Body of pancreas (tissue), 4 donors: ENCODE measurements around the gene ZFYVE21. TPM values are rescaled to one million over a fixed set of nuclear protein-coding genes. Genes with fewer than 3 reads are reported as not detected.
A peak's percentile ranks its signal among the peaks of the same experiment; 100 is the strongest.

Experiments used
- ATAC-seq: fragments of 150-250 bp; one replicate; pipeline ENCODE4 v1.9.1; 2016
- DNase-seq, 4 donors: peaks; one replicate each; pipeline ENCODE4 v3.0.0-alpha.2; 2019
- H3K27ac ChIP-seq, 4 donors: fragments of 200-600 bp; sonication (generic); 1 replicate in 3 of 4; 2 replicates in 1 of 4; pipeline versions ENCODE4 v1.5.1 to v1.6.1; 2016 to 2019; ENCODE audit warnings: mild to moderate bottlenecking in 1 of 4, mixed read lengths in 1 of 4, moderate library complexity in 1 of 4
- H3K27me3 ChIP-seq, 2 donors: fragments of 200-600 bp; sonication (generic); one replicate each; pipeline ENCODE4 v1.6.0; 2016; ENCODE audit warnings: mild to moderate bottlenecking in 1 of 2
- H3K36me3 ChIP-seq, 2 donors: fragments of 200-600 bp; sonication (generic); replicated peaks in 1 of 2; 2 replicates each; pipeline ENCODE4 v1.5.1; 2016; ENCODE audit warnings: low read depth in 2 of 2; ENCODE audit not compliant: insufficient read depth in 1 of 2
- H3K4me1 ChIP-seq: fragments of 200-600 bp; sonication (generic); one replicate; pipeline ENCODE4 v1.6.0; 2016
- H3K4me3 ChIP-seq, 2 donors: fragments of 200-600 bp; sonication (generic); 1 replicate in 1 of 2; 2 replicates in 1 of 2; pipeline ENCODE4 v1.5.1; 2016 to 2019
- H3K9me3 ChIP-seq, 3 donors: fragments of 200-600 bp; sonication (generic); 1 replicate in 2 of 3; 2 replicates in 1 of 3; pipeline ENCODE4 v1.5.1; 2016
- POLR2A ChIP-seq, 3 donors: fragments of 450-650 bp; IDR thresholded peaks; one replicate each; pipeline ENCODE4 v1.6.1; 2016; ENCODE audit warnings: antibody characterized with exemption in 3 of 3, mild to moderate bottlenecking in 2 of 3
- WGBS, 2 donors: methylation state at CpG; one replicate each; pipeline ENCODE4 v1.1.5; 2017; 5-methylcytosine and 5-hydroxymethylcytosine counted together
- intact Hi-C: fragments of 100-400 bp; cut with DNase I; formaldehyde crosslinking; loops from one replicate; pipeline ENCODE4 v1.15.1; 2023
- total RNA-seq, 2 donors: library from RNA; depleted of rRNA; stranded (reverse); fragments of >200 nt; gene quantifications; one replicate each; pipeline ENCODE4 v1.1.0, GENCODE V29; 2016
- TF ChIP-seq, protein P1 (sequence below), 7 experiments: fragments of 450-650 bp in 4 of 7; fragments of 200-600 bp in 3 of 7; sonication (generic) in 3 of 7; IDR thresholded peaks; one replicate each; pipeline ENCODE4 v1.5.1; 2016 to 2019; ENCODE audit warnings: antibody characterized with exemption in 7 of 7

The ZFYVE21 gene
- total RNA-seq, 2 donors from 2014 or later, result 32.9 to 82.4 TPM

DNA sequence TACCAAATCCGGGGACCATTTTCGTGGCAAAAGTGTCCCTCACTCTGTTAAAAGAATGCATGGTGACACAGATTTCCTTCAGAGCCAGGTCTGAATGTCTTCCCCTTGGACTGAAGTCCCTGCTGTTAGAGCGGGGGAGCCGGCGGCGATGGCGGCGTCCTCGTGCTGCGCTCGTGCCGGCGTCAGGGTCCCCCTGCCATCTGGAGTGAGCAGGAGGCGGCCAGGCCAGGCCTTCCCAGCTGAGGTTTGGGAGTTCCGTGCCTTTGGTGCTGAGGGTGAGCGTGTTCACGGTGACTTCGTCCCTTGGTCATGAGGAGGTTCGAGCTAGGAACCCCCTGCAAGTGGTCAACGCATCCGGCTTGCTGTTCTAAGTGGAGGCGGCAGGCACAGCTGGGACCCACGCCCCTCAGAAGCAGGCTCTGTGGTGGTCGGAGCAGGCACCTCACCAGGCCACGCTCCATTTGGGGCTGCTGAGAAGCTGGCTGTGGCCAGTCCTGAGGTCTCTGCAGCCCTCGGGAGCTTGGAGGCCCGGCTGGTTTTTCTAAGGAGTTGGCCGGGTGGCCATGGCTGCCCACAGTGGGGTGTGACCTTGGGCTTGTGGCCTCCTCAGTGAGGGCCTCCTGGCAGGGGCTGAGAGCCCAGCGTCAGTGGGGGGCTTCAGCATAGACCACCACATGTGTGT is 9.5 kb downstream of the ZFYVE21 start:
- no peaks in the 10 kb centered on the region for H3K36me3 ChIP-seq
- peak overlapping the region in 3 of 4 donors; percentile 0 to 3 (median 3) for H3K27ac ChIP-seq
- intact Hi-C loops, result no loop called here
- no peak for ATAC-seq
- no peaks in the 10 kb centered on the region for H3K27me3 ChIP-seq
- no peak overlapping the region for H3K4me3 ChIP-seq
- no peaks in the 10 kb centered on the region for H3K9me3 ChIP-seq
- DNase-seq, result peak in 1 of 4 donors; percentile 31
- peaks cover 65% of the 10 kb centered on the region for H3K4me1 ChIP-seq
- TF ChIP-seq, protein P1, sequence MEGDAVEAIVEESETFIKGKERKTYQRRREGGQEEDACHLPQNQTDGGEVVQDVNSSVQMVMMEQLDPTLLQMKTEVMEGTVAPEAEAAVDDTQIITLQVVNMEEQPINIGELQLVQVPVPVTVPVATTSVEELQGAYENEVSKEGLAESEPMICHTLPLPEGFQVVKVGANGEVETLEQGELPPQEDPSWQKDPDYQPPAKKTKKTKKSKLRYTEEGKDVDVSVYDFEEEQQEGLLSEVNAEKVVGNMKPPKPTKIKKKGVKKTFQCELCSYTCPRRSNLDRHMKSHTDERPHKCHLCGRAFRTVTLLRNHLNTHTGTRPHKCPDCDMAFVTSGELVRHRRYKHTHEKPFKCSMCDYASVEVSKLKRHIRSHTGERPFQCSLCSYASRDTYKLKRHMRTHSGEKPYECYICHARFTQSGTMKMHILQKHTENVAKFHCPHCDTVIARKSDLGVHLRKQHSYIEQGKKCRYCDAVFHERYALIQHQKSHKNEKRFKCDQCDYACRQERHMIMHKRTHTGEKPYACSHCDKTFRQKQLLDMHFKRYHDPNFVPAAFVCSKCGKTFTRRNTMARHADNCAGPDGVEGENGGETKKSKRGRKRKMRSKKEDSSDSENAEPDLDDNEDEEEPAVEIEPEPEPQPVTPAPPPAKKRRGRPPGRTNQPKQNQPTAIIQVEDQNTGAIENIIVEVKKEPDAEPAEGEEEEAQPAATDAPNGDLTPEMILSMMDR (IDR thresholded peaks at IDR 0.05), result no peak
- TF ChIP-seq POLR2A (IDR thresholded peaks at IDR 0.05), result no peak
- WGBS, 2 donors, result 84 to 90% methylated on average over 14 to 29 of the region's 29 CpGs

DNA sequence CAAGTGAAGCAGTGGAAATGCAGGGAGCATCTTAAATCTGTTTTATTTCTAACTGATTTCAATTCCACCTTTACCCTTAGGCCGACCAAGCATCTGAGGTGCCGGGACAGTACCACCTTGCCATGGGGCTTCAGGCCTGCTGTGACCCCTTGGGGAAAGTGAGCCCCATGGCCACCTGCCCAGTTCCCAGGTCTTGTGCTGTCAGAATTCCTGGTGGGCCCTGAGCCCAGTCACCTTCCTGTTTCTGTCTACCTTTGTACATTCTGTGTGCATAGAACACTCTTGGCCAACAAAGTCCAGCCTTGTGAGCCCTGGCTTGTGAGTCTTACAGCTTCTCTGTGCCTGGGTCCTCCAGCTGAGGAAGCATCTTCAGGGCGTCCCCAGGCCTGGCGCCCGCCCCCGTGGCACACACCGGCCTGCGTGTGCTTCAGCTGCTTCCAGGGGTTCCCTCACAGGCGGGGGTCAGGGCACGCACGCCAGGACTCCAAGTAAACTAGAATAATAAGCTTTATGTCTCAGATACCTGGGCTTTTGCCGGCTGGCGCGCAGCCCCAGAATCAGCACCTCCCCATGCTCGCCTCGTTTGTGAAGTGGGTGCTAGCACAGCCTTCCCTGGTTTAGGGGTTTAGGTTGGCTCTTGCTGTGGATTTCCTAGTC is 10.3 kb downstream of the ZFYVE21 start:
- H3K4me3 ChIP-seq, result no peak overlapping the region
- ATAC-seq (no peak), DNase-seq (peak in 2 of 4 donors; percentile 51 to 67)
- H3K4me1 ChIP-seq, result peaks cover 72% of the 10 kb centered on the region
- H3K36me3 ChIP-seq, result no peaks in the 10 kb centered on the region
- H3K9me3 ChIP-seq, result no peaks in the 10 kb centered on the region
- TF ChIP-seq, protein P1 (IDR thresholded peaks at IDR 0.05), result no peak
- TF ChIP-seq POLR2A (IDR thresholded peaks at IDR 0.05), result no peak
- intact Hi-C loops, result no loop called here
- peak overlapping the region in 1 of 4 donors; percentile 3 for H3K27ac ChIP-seq
- 69 to 82% methylated on average over 3 to 16 of the region's 16 CpGs for WGBS, 2 donors
- H3K27me3 ChIP-seq, result no peaks in the 10 kb centered on the region

DNA sequence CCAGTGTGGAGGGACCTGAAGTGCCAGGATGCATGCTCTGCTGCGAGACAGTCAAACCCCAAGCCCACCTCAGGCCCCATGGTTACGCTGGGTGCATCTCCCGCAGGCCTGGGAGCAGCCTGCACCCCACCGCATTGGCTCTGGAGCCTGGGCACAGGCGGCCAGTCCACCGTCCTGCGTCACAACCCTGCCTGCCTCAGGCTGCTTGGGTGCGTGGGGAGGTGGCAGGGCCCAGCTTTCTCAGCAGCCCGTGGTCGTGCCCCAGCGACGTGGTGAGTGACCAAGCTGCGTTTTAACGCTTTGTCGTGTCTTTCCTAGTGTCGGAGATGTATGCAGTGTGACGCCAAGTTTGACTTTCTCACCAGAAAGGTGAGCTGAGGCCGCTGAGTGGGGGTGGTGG is 10.9 kb downstream of the ZFYVE21 start:
- Histone ChIP-seq H3K4me1 (peaks cover 77% of the 10 kb centered on the region), H3K27me3 (no peaks in the 10 kb centered on the region), H3K4me3 (no peak overlapping the region), H3K27ac (no peak overlapping the region), H3K9me3 (no peaks in the 10 kb centered on the region), H3K36me3 (no peaks in the 10 kb centered on the region)
- ATAC-seq, result no peak
- TF ChIP-seq, protein P1 (IDR thresholded peaks at IDR 0.05), result no peak
- TF ChIP-seq POLR2A (IDR thresholded peaks at IDR 0.05), result no peak
- 85 to 93% methylated on average over 9 to 15 of the region's 18 CpGs for WGBS, 2 donors
- intact Hi-C loops, result no loop called here
- no peak for DNase-seq

DNA sequence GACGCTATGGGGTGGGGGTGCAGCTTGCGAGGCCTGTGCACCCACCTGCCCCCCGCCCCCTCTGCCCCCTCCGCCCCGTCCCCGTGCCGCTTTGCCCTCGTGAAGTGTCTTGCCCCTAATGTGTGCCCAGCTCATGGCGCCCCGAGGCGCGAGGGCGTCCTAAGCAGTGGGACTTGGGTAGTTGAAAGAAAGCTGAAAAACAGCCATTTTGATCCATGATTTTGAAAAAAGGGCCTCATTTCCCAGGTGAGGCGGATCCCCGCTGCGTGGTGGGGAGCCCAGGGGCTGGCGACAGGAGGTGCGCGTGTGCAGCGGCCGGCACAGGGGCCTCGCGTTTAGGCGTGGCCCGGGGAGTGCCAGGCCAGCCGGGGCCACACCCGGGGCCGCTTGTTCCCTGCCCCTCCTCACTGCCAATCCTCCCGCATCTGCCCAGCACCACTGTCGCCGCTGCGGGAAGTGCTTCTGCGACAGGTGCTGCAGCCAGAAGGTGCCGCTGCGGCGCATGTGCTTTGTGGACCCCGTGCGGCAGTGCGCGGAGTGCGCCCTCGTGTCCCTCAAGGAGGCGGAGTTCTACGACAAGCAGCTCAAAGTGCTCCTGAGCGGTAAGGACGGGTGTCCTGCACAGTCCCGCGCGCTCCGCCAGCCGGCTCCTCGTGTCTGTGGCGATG is 11.8 kb downstream of the ZFYVE21 start:
- no peaks in the 10 kb centered on the region for H3K36me3 ChIP-seq
- H3K9me3 ChIP-seq, result no peaks in the 10 kb centered on the region
- H3K4me1 ChIP-seq, result peaks cover 77% of the 10 kb centered on the region
- H3K27me3 ChIP-seq, result no peaks in the 10 kb centered on the region
- TF ChIP-seq POLR2A (IDR thresholded peaks at IDR 0.05), result no peak
- TF ChIP-seq, protein P1 (IDR thresholded peaks at IDR 0.05), result peak in 3 of 7 experiments; percentile 10 to 19 (median 17)
- 68 to 76% methylated on average over 23 to 51 of the region's 53 CpGs for WGBS, 2 donors
- no peak overlapping the region for H3K27ac ChIP-seq
- intact Hi-C loops, result no loop called here
- ATAC-seq (no peak), DNase-seq (peak in 3 of 4 donors; percentile 30 to 61 (median 50))
- no peak overlapping the region for H3K4me3 ChIP-seq
